GM12878 (cell line): ENCODE data around the gene STXBP4. TPM values are rescaled to one million over a fixed set of nuclear protein-coding genes. Genes with fewer than 3 reads are reported as not detected.

ENCODE experiments used
- ATAC-seq: fragments of 200-7000 bp; cut with Tn5 transposase; 3 replicates; pipeline ENCODE4 v1.9.1; 2020; ENCODE audit warnings: mild to moderate bottlenecking, moderate library complexity
- BruUV-seq: library from RNA; stranded (reverse); fragments of 400-500 nt; replicated peaks from 2 replicates; lab custom pipeline; 2021; lab: Mats Ljungman, UMichigan
- CTCF ChIA-PET: fragments of 300-600 bp; sonication (Branson Sonifier 250); formaldehyde crosslinking; extraction: SDS; loops from one replicate; lab custom pipeline; 2021; ENCODE audit warnings: inconsistent platforms; lab: Yijun Ruan, JAX
- POLR2A ChIA-PET: fragments of 350-600 bp; formaldehyde crosslinking; extraction: SDS; loops from one replicate; lab custom pipeline; 2021; ENCODE audit warnings: inconsistent platforms; lab: Charles Lee
- RAD21 ChIA-PET: fragments of 300-600 bp; sonication (Branson Sonifier 250); formaldehyde crosslinking; loops from one replicate; lab custom pipeline; 2023; ENCODE audit warnings: antibody characterized with exemption; ENCODE audit not compliant: unreplicated experiment; lab: Charles Lee
- SMC1A ChIA-PET: fragments of 300-600 bp; sonication (Branson Sonifier 250); formaldehyde crosslinking; loops from one replicate; lab custom pipeline; 2023; ENCODE audit not compliant: unreplicated experiment, uncharacterized antibody; lab: Charles Lee
- DNase-seq: peaks from one replicate; pipeline ENCODE4 v3.0.0-alpha.2; 2011; ENCODE audit warnings: low read depth, low spot score
- FAIRE-seq: peaks from 3 replicates; lab custom pipeline; 2011; peaks lifted over from hg19 to GRCh38; lab: Jason Lieb, UNC
- H2AFZ ChIP-seq: 2 replicates; pipeline ENCODE4 v1.6.0; 2011; ENCODE audit warnings: low read depth, low read length, control low read depth; ENCODE audit not compliant: control insufficient read depth
- H3K27ac ChIP-seq: 2 replicates; pipeline ENCODE4 v1.5.1; 2011; ENCODE audit warnings: control low read depth; ENCODE audit not compliant: control insufficient read depth, insufficient read depth
- H3K27me3 ChIP-seq, 2 experiments: replicated peaks in 1 of 2; 2 replicates each; pipeline versions ENCODE4 v1.6.0 to v1.6.1; 2011; ENCODE audit warnings: low read length in 1 of 2; ENCODE audit not compliant: control insufficient read depth in 2 of 2, insufficient read depth in 2 of 2
- H3K36me3 ChIP-seq, 2 experiments: 2 replicates each; pipeline ENCODE4 v1.5.1; 2011; ENCODE audit warnings: low read length in 1 of 2; ENCODE audit not compliant: control insufficient read depth in 2 of 2, insufficient read depth in 2 of 2
- H3K4me1 ChIP-seq: 2 replicates; pipeline ENCODE4 v1.6.1; 2011; ENCODE audit warnings: mild to moderate bottlenecking, low read length, moderate library complexity, mixed read lengths; ENCODE audit not compliant: control insufficient read depth, insufficient read depth
- H3K4me2 ChIP-seq: 2 replicates; pipeline ENCODE4 v1.6.0; 2011; ENCODE audit warnings: control low read depth; ENCODE audit not compliant: control insufficient read depth, insufficient read depth
- H3K4me3 ChIP-seq: fragments of 200-600 bp; sonication (generic); 2 replicates; pipeline ENCODE4 v1.5.1; 2016
- H3K79me2 ChIP-seq: 2 replicates; pipeline ENCODE4 v1.6.0; 2011; ENCODE audit warnings: low read length; ENCODE audit not compliant: control insufficient read depth, insufficient read depth
- H3K9ac ChIP-seq: 2 replicates; pipeline ENCODE4 v1.8.0; 2011; ENCODE audit warnings: low read length, control low read depth, mixed read lengths; ENCODE audit not compliant: control insufficient read depth, insufficient read depth
- H3K9me3 ChIP-seq: replicated peaks from 3 replicates; pipeline ENCODE4 v1.5.1; 2011; ENCODE audit warnings: mild to moderate bottlenecking, low read length; ENCODE audit not compliant: control insufficient read depth, insufficient read depth
- H4K20me1 ChIP-seq: 2 replicates; pipeline ENCODE4 v1.6.0; 2011; ENCODE audit not compliant: control insufficient read depth, insufficient read depth
- CHD2 ChIP-seq: IDR thresholded peaks from 2 replicates; pipeline ENCODE4 v1.6.1; 2011; ENCODE audit warnings: low read depth, low read length, improper control_type of control experiment, borderline replicate concordance
- E2F4 ChIP-seq: IDR thresholded peaks from 2 replicates; pipeline ENCODE4 v1.6.1; 2012; ENCODE audit warnings: low read depth, low read length, improper control_type of control experiment
- E4F1 ChIP-seq: fragments of 450-650 bp; IDR thresholded peaks from 2 replicates; pipeline ENCODE4 v1.6.1; 2018; ENCODE audit warnings: borderline replicate concordance, mild to moderate bottlenecking; ENCODE audit not compliant: partially characterized antibody
- HDAC6 ChIP-seq: fragments of 200-600 bp; sonication (generic); IDR thresholded peaks from one replicate; pipeline ENCODE4 v1.8.0; 2017; ENCODE audit warnings: antibody characterized with exemption; ENCODE audit not compliant: unreplicated experiment
- IKZF1 ChIP-seq: fragments of 450-650 bp; conservative IDR thresholded peaks from 2 replicates; pipeline ENCODE4 v1.6.1; 2017; ENCODE audit warnings: antibody characterized with exemption, mild to moderate bottlenecking
- JUNB ChIP-seq: IDR thresholded peaks from 2 replicates; pipeline ENCODE4 v1.6.1; 2016; ENCODE audit warnings: antibody characterized with exemption, mild to moderate bottlenecking
- PKNOX1 ChIP-seq: fragments of 450-650 bp; IDR thresholded peaks from 2 replicates; pipeline ENCODE4 v1.6.1; 2016; ENCODE audit warnings: mild to moderate bottlenecking
- RAD51 ChIP-seq: fragments of 450-650 bp; IDR thresholded peaks from 2 replicates; pipeline ENCODE4 v1.6.1; 2016; ENCODE audit warnings: moderate library complexity, mild to moderate bottlenecking, inconsistent platforms
- RUNX3 ChIP-seq: IDR thresholded peaks from 2 replicates; pipeline ENCODE4 v1.6.1; 2012; ENCODE audit warnings: low read length, inconsistent platforms
- SMAD5 ChIP-seq: IDR thresholded peaks from 2 replicates; pipeline ENCODE4 v1.6.1; 2016; ENCODE audit warnings: antibody characterized with exemption, low read depth
- SMC3 ChIP-seq: IDR thresholded peaks from 2 replicates; pipeline ENCODE4 v1.6.1; 2011; ENCODE audit warnings: low read length, improper control_type of control experiment, borderline replicate concordance
- ZNF207 ChIP-seq: fragments of 450-650 bp; IDR thresholded peaks from 2 replicates; pipeline ENCODE4 v1.6.1; 2014; ENCODE audit warnings: antibody characterized with exemption, mild to moderate bottlenecking, borderline replicate concordance
- ZZZ3 ChIP-seq: IDR thresholded peaks from 2 replicates; pipeline ENCODE4 v1.6.1; 2011; ENCODE audit warnings: low read depth; ENCODE audit not compliant: control insufficient read depth, insufficient read length
- WGBS: methylation state at CpG from one replicate; pipeline ENCODE4 v1.1.6; 2016; ENCODE audit warnings: low lambda C conversion rate; ENCODE audit not compliant: insufficient replicate concordance, insufficient coverage; ENCODE audit errors: missing lambda C conversion rate; 5-methylcytosine and 5-hydroxymethylcytosine counted together
- in situ Hi-C: fragments of 300-500 bp; cut with MboI; formaldehyde crosslinking; loops from 9 replicates; pipeline ENCODE4 v1.14.3; 2018; ENCODE audit warnings: mixed read lengths
- intact Hi-C: fragments of 100-400 bp; cut with micrococcal nuclease; formaldehyde crosslinking; loops from one replicate; pipeline ENCODE4 v1.14.2; 2022; ENCODE audit not compliant: unreplicated experiment
- polyA plus RNA-seq, 11 experiments: library from polyadenylated mRNA; depleted of rRNA in 4 of 11; unstranded in 6 of 11; stranded (reverse) in 5 of 11; fragments of >200 nt; fragmentation: Nextera tagmentation in 4 of 11; fragmentation: Illumina TruSeq in 1 of 11; extraction: Ambion mirVana in 4 of 11; extraction: Trizol in 1 of 11; gene quantifications; 1 replicate in 1 of 11; 2 replicates in 10 of 11; pipeline versions ENCODE4 v1.2.1 to v1.2.3, GENCODE V29; 2011 to 2016; ENCODE audit warnings: inconsistent platforms in 2 of 11, missing spikeins in 2 of 11, low read depth in 1 of 11
- total RNA-seq, 4 experiments: library from RNA; depleted of rRNA in 3 of 4; stranded (reverse); fragments of >200 nt in 3 of 4; fragmentation: Illumina TruSeq in 1 of 4; extraction: Trizol in 1 of 4; gene quantifications; 2 replicates each; pipeline versions ENCODE4 v1.2.1 to v1.2.3, GENCODE V29; 2013 to 2021

The STXBP4 gene
- total and polyA plus RNA-seq, 10 of the 15 experiments (the other 5 are each of a cell fraction or from before 2014, with no cell fraction given), result 4.3 to 11.0 (median 6.7) TPM

GRCh38 chr17:54948380-54948779 lies 20.2 kb upstream of the STXBP4 start:
- Histone ChIP-seq H3K9ac (no peak overlapping the region), H3K9me3 (no peaks in the 10 kb centered on the region), H3K4me3 (no peak overlapping the region), H3K27me3 (no peaks in the 10 kb centered on the region), H3K79me2 (no peaks in the 10 kb centered on the region), H3K27ac (no peak overlapping the region), H3K4me1 (no peaks in the 10 kb centered on the region; the same call in 1 of the 2 replicates), H2AFZ (no peak overlapping the region), H4K20me1 (no peaks in the 10 kb centered on the region), H3K36me3 (no peaks in the 10 kb centered on the region), H3K4me2 (no peak overlapping the region)
- ChIA-PET CTCF (no interaction called here), RAD21 (no interaction called here), SMC1A (interaction anchor here (0.9 kb wide), 1 partner anchor 566 kb away, joined by 3 read pairs; no protein-coding TSS in a partner anchor), POLR2A (interaction anchor here (0.6 kb wide), 1 partner anchor 345 kb away, joined by 3 read pairs; no protein-coding TSS in a partner anchor)
- TF ChIP-seq RUNX3 (peak; percentile 59), RAD51 (no peak)
- intact Hi-C loops, result no loop called here
- ATAC-seq (no peak; the same call in 2 of the 3 replicates), FAIRE-seq (no peak), DNase-seq (no peak)
- no TSS peak for BruUV-seq
- in situ Hi-C loops, result no loop called here
- WGBS, result 48% methylated on average over 5 of the region's 5 CpGs

GRCh38 chr17:54950116-54950515 lies 18.4 kb upstream of the STXBP4 start:
- no peaks in the 10 kb centered on the region for H3K79me2 ChIP-seq
- H2AFZ ChIP-seq, result no peak overlapping the region
- no peaks in the 10 kb centered on the region; the same call in 1 of the 2 replicates for H3K4me1 ChIP-seq
- RAD21 ChIA-PET, result no interaction called here
- POLR2A ChIA-PET, result no interaction called here
- no peak overlapping the region for H3K27ac ChIP-seq
- H3K9me3 ChIP-seq, result no peaks in the 10 kb centered on the region
- no peak overlapping the region for H3K4me3 ChIP-seq
- in situ Hi-C loops, result no loop called here
- H3K36me3 ChIP-seq, result no peaks in the 10 kb centered on the region; a peak in 1 of 4 replicates
- intact Hi-C loops, result no loop called here
- SMC1A ChIA-PET, result no interaction called here
- H3K9ac ChIP-seq, result no peak overlapping the region
- no TSS peak for BruUV-seq
- DNase-seq (no peak), FAIRE-seq (no peak), ATAC-seq (no peak)
- CTCF ChIA-PET, result interaction anchor here (0.6 to 1.0 kb wide), 2 partner anchors 42 to 43 kb away, joined by 3 read pairs; no protein-coding TSS in a partner anchor
- 100% methylated on average over 2 of the region's 2 CpGs for WGBS
- H3K4me2 ChIP-seq, result no peak overlapping the region
- no peaks in the 10 kb centered on the region for H4K20me1 ChIP-seq
- no peaks in the 10 kb centered on the region for H3K27me3 ChIP-seq
- no peak for TF ChIP-seq IKZF1
- no peak for TF ChIP-seq PKNOX1
- TF ChIP-seq SMAD5, result no peak
- TF ChIP-seq E4F1, result no peak
- TF ChIP-seq SMC3, result no peak
- no peak for TF ChIP-seq ZZZ3
- TF ChIP-seq JUNB, result no peak
- TF ChIP-seq HDAC6, result no peak
- TF ChIP-seq ZNF207, result no peak
- no peak for TF ChIP-seq E2F4
- no peak for TF ChIP-seq RAD51
- TF ChIP-seq CHD2, result no peak
